NCI-H2029 treated with DMSO at 0.1 percent for 48 hours (cell line): ENCODE measurements around the gene NUTF2.

Experiments used
- DNase-seq: peaks from one replicate; lab custom pipeline; 2025; lab: John Stamatoyannopoulos, UW

The NUTF2 gene

GRCh38 chr16:67837811-67838210, 8.9 kb upstream of the NUTF2 start:
- no peak for DNase-seq

GRCh38 chr16:67841198-67841815, 5.4 kb upstream of the NUTF2 start:
- DNase-seq = peak; percentile 17

- DNase-seq = peak; percentile 75
Observed at GRCh38 chr16:67841816-67842508, 4.8 kb upstream of the NUTF2 start, which contains the start of gene THAP11. Gene THAP11, plus strand, starts transcription at chr16:67842320. Its CDS starts 235 bp downstream, at chr16:67842555.

GRCh38 chr16:67842509-67843342, 4.0 kb upstream of the NUTF2 start:
- DNase-seq = no peak

GRCh38 chr16:67843343-67843765, 3.4 kb upstream of the NUTF2 start:
- no peak for DNase-seq

- DNase-seq = no peak
Observed at GRCh38 chr16:67844497-67844896, 2.2 kb upstream of the NUTF2 start.

GRCh38 chr16:67845291-67846062, 1.3 kb upstream of the NUTF2 start:
- DNase-seq = no peak

GRCh38 chr16:67846063-67846319, 742 bp upstream of the NUTF2 start:
- DNase-seq = no peak

- no peak for DNase-seq
Observed at GRCh38 chr16:67847064-67847861, 530 bp downstream of the NUTF2 start, which contains the start of gene CENPT. Gene CENPT, minus strand, starts transcription at chr16:67847693. Its CDS starts 13,834 bp downstream, at chr16:67833859.

- no peak for DNase-seq
Observed at GRCh38 chr16:67848118-67848517, 1.4 kb downstream of the NUTF2 start.

- DNase-seq = no peak
Observed at GRCh38 chr16:67853670-67854069, 6.9 kb downstream of the NUTF2 start.

- no peak for DNase-seq
Observed at GRCh38 chr16:67855789-67856188, 9.1 kb downstream of the NUTF2 start.

GRCh38 chr16:67856927-67857546, 10.3 kb downstream of the NUTF2 start:
- no peak for DNase-seq

- peak; percentile 62 for DNase-seq
Observed at GRCh38 chr16:67857547-67858233, 11.0 kb downstream of the NUTF2 start.

GRCh38 chr16:67858500-67858899, 11.8 kb downstream of the NUTF2 start:
- DNase-seq = no peak

- DNase-seq = no peak
Observed at GRCh38 chr16:67860589-67861398, 14.1 kb downstream of the NUTF2 start.

- no peak for DNase-seq
Observed at GRCh38 chr16:67861877-67862276, 15.1 kb downstream of the NUTF2 start.

- DNase-seq = no peak
Observed at GRCh38 chr16:67862623-67863583, 16.2 kb downstream of the NUTF2 start.
